ENCODE data around the gene INIP. TPM values are rescaled to one million over a fixed set of nuclear protein-coding genes. Genes with fewer than 3 reads are reported as not detected.

INIP gene
- total and polyA plus RNA-seq, 2 of the 13 experiments (the other 11 are each of a cell fraction or from before 2014, with no cell fraction given) = 13.6 to 28.6 TPM

GRCh38 chr9:112717661-112718331 lies at the start of gene INIP (continued):
- TF ChIP-seq ZZZ3 (CRISPR knock-in tag; IDR thresholded peaks at IDR 0.05; ENCODE audit: borderline replicate concordance) = peak; percentile 42; the same call in 1 of the 2 replicates
- TF ChIP-seq ZNF263 (CRISPR knock-in tag; IDR thresholded peaks at IDR 0.05) = 0 out of 2 replicates have a peak, but pooled peaks have one; percentile 24
- TF ChIP-seq HOXA5 (CRISPR knock-in tag; IDR thresholded peaks at IDR 0.05) = peak; percentile 22; the same call in 1 of the 2 replicates
- peak; percentile 62; the same call in 1 of the 2 replicates for TF ChIP-seq NFKB2 (CRISPR knock-in tag; IDR thresholded peaks at IDR 0.05; ENCODE audit: borderline replicate concordance)
- TF ChIP-seq ARNT2 (CRISPR knock-in tag; IDR thresholded peaks at IDR 0.05; ENCODE audit: low read depth) = peak; percentile 54; the same call in 1 of the 2 replicates
- TF ChIP-seq ATF7 (IDR thresholded peaks at IDR 0.05) = no peak
- 0 out of 2 replicates have a peak, but pooled peaks have one; percentile 33 for TF ChIP-seq ATF7 (CRISPR knock-in tag; IDR thresholded peaks at IDR 0.05)
- no peak for TF ChIP-seq RORA (CRISPR knock-in tag; IDR thresholded peaks at IDR 0.05)
- TF ChIP-seq PHF8 (CRISPR knock-in tag; IDR thresholded peaks at IDR 0.05) = peak; percentile 77
- 0 out of 2 replicates have a peak, but pooled peaks have one; percentile 67 for TF ChIP-seq MYPOP (CRISPR knock-in tag; IDR thresholded peaks at IDR 0.05)
- TF ChIP-seq ZNF549 (CRISPR knock-in tag; IDR thresholded peaks at IDR 0.05) = no peak
- TF ChIP-seq STAG1 (CRISPR knock-in tag; IDR thresholded peaks at IDR 0.05) = peak; percentile 59
- peak; percentile 95 for TF ChIP-seq GABPB1 (CRISPR knock-in tag; IDR thresholded peaks at IDR 0.05)
- no peak for TF ChIP-seq FUBP1 (CRISPR knock-in tag; IDR thresholded peaks at IDR 0.05; ENCODE audit: borderline replicate concordance)
- TF ChIP-seq KDM3A (CRISPR knock-in tag; IDR thresholded peaks at IDR 0.05; ENCODE audit: low read depth) = 0 out of 2 replicates have a peak, but pooled peaks have one; percentile 55
- peak; percentile 41 for TF ChIP-seq AGO2 (optimal IDR thresholded peaks at IDR 0.05; ENCODE audit: low read depth, low read length)
- TF ChIP-seq, protein P1, sequence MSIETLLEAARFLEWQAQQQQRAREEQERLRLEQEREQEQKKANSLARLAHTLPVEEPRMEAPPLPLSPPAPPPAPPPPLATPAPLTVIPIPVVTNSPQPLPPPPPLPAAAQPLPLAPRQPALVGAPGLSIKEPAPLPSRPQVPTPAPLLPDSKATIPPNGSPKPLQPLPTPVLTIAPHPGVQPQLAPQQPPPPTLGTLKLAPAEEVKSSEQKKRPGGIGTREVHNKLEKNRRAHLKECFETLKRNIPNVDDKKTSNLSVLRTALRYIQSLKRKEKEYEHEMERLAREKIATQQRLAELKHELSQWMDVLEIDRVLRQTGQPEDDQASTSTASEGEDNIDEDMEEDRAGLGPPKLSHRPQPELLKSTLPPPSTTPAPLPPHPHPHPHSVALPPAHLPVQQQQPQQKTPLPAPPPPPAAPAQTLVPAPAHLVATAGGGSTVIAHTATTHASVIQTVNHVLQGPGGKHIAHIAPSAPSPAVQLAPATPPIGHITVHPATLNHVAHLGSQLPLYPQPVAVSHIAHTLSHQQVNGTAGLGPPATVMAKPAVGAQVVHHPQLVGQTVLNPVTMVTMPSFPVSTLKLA (IDR thresholded peaks at IDR 0.05) = 0 out of 2 replicates have a peak, but pooled peaks have one; percentile 12
- TF ChIP-seq, protein P2, sequence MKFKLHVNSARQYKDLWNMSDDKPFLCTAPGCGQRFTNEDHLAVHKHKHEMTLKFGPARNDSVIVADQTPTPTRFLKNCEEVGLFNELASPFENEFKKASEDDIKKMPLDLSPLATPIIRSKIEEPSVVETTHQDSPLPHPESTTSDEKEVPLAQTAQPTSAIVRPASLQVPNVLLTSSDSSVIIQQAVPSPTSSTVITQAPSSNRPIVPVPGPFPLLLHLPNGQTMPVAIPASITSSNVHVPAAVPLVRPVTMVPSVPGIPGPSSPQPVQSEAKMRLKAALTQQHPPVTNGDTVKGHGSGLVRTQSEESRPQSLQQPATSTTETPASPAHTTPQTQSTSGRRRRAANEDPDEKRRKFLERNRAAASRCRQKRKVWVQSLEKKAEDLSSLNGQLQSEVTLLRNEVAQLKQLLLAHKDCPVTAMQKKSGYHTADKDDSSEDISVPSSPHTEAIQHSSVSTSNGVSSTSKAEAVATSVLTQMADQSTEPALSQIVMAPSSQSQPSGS (CRISPR knock-in tag; IDR thresholded peaks at IDR 0.05) = peak; percentile 30; the same call in 1 of the 2 replicates
- peak; percentile 69 to 79 for TF ChIP-seq POLR2A (IDR thresholded peaks at IDR 0.05; ENCODE audit: insufficient read depth in 1 of 2, low read depth in 2 of 2, low read length in 2 of 2)
- 0 out of 2 replicates have a peak, but pooled peaks have one; percentile 42 for TF ChIP-seq ZNF276 (CRISPR knock-in tag; IDR thresholded peaks at IDR 0.05; ENCODE audit: low read depth)
